Heart left ventricle (tissue), 13 donors: ENCODE measurements around the gene GPR161.

Experiments
- CTCF ChIP-seq, 12 donors: fragments of 200-600 bp; sonication (generic) in 4 of 12; IDR thresholded peaks; one replicate each; pipeline versions ENCODE4 v1.5.0 to v1.8.0; 2018 to 2022; ENCODE audit warnings: antibody characterized with exemption in 12 of 12, mild to moderate bottlenecking in 5 of 12
- POLR2A ChIP-seq, 2 donors: fragments of 450-650 bp; IDR thresholded peaks; one replicate each; pipeline ENCODE4 v1.6.1; 2017; ENCODE audit warnings: antibody characterized with exemption in 2 of 2, mild to moderate bottlenecking in 2 of 2, moderate library complexity in 2 of 2
- donor health status: ischemic (EF 13 %, LVEDD 7.1; RV severe dilation, severe dysfunction).
- donor health status: DM: no; HTN: yes; CAD: no.
- donor health status: DM: no; HTN: no; CAD: no.
- donor health status: ischemic (EF 25% LVEDD 6.9; RV normal size, moderate dysfunction).
- donor health status: ischemic (EF 25% LVEDD 5.7; RV mildly dilated, moderate dysfunction).
- donor health status: ischemic (EF 35%, LVEDD 5.7; RV mildly dilated, moderate dysfunction).
- donor health status: nonischemic (EF 11% LVEDD 7.7; RV severe dilation, severe dysfunction).
- donor health status: DM: yes; HTN: yes; CAD: no.
- donor health status: PGD.
- donor health status: ischemic (EF 29% LVEDD 5.4; RV normal size, mild dysfunction).
- donor health status: nonischemic (EF 23%, LVEDD 6.1; RV moderate dilation, normal function).

GRCh38 chr1:168135116-168135920 is 1.4 kb downstream of the GPR161 start:
- TF ChIP-seq CTCF (IDR thresholded peaks at IDR 0.05) (no peak), POLR2A (IDR thresholded peaks at IDR 0.05) (no peak)
